Measurements from ENCODE around the gene CDH4. TPM values are rescaled to one million over a fixed set of nuclear protein-coding genes. Genes with fewer than 3 reads are reported as not detected.
A peak's percentile ranks its signal among the peaks of the same experiment; 100 is the strongest.

Gene CDH4
- total RNA-seq, 1 donor from 2014 or later = 3.2 TPM

DNA sequence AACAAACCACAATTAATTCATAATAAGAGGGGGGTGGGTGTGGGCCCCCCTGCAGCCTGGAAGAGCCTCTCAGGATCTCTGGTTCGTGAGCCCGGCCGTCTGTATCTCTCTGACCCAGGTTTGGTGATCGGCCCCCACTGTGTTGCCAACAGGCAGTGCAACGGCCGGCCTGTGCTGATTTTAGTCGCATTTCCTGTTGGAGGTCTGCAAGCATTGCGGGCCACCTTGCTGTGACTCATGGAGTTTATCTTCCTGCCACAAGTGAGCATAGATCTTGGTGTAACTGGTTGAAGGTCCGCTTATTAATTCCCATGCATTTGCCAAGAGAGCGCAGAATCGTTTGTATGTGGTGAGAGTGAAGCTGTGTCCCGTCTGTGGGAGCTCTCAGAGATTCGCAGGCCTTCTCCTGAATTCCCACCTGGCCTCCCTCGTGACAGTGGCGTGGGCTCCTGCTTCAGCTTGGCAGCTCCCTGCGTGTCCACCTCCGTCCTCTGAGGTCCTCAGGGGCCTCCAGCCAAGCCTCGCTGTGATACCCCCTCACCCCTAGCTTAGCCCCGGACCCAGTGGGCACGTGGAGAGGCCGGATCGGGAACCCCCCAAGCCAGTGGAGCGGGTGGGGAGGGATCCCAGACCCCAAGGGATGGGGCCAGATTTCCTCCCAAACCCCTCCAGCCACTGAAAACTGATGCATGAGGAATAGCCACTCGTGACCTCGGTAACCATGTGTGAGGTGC lies 269.8 kb downstream of the CDH4 start:
- peak overlapping the region; percentile 21 for H3K9ac ChIP-seq (ENCODE audit: low read length)
- H2AFZ ChIP-seq (ENCODE audit: low read depth, low read length) = no peak overlapping the region
- H3K9me3 Mint-ChIP-seq (ENCODE audit: unreplicated experiment) = no peaks in the 10 kb centered on the region
- peak overlapping the region; percentile 2 for H3K4me3 ChIP-seq (ENCODE audit: insufficient read depth, low read depth, low read length)
- TF ChIP-seq, protein P1, sequence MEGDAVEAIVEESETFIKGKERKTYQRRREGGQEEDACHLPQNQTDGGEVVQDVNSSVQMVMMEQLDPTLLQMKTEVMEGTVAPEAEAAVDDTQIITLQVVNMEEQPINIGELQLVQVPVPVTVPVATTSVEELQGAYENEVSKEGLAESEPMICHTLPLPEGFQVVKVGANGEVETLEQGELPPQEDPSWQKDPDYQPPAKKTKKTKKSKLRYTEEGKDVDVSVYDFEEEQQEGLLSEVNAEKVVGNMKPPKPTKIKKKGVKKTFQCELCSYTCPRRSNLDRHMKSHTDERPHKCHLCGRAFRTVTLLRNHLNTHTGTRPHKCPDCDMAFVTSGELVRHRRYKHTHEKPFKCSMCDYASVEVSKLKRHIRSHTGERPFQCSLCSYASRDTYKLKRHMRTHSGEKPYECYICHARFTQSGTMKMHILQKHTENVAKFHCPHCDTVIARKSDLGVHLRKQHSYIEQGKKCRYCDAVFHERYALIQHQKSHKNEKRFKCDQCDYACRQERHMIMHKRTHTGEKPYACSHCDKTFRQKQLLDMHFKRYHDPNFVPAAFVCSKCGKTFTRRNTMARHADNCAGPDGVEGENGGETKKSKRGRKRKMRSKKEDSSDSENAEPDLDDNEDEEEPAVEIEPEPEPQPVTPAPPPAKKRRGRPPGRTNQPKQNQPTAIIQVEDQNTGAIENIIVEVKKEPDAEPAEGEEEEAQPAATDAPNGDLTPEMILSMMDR (IDR thresholded peaks at IDR 0.05; ENCODE audit: insufficient read depth, low read depth, low read length) = no peak
- TF ChIP-seq EZH2 (IDR thresholded peaks at IDR 0.05; ENCODE audit: insufficient read depth, low read length) = no peak
- no peak overlapping the region for H3K4me3 Mint-ChIP-seq (ENCODE audit: unreplicated experiment)
- H3K36me3 ChIP-seq (ENCODE audit: insufficient read depth, low read length) = no peaks in the 10 kb centered on the region
- no peaks in the 10 kb centered on the region for H3K27me3 ChIP-seq (ENCODE audit: insufficient read depth, low read length)
- H4K20me1 ChIP-seq (ENCODE audit: insufficient read depth, low read length) = peaks cover 12% of the 10 kb centered on the region
- no peaks in the 10 kb centered on the region for H3K36me3 Mint-ChIP-seq (ENCODE audit: low read depth, unreplicated experiment)
- peak overlapping the region; percentile 43 for H3K27ac ChIP-seq (ENCODE audit: low read depth, low read length)
- peaks cover 15% of the 10 kb centered on the region for H3K4me1 Mint-ChIP-seq (ENCODE audit: low read depth, unreplicated experiment)
- H3K4me1 ChIP-seq (ENCODE audit: insufficient read depth, low read length) = peaks cover 26% of the 10 kb centered on the region
- FAIRE-seq (no peak), DNase-seq (ENCODE audit: low read depth) (peak; percentile 73)
- peaks cover 17% of the 10 kb centered on the region for H3K27me3 Mint-ChIP-seq (ENCODE audit: low read depth, unreplicated experiment)
- no peak overlapping the region for H3K27ac Mint-ChIP-seq (ENCODE audit: unreplicated experiment)
- H3K79me2 ChIP-seq (ENCODE audit: insufficient read depth, low read length) = no peaks in the 10 kb centered on the region
- no peaks in the 10 kb centered on the region for H3K9me3 ChIP-seq (ENCODE audit: insufficient read depth, low read depth, low read length)
- peak overlapping the region; percentile 70 for H3K4me2 ChIP-seq (ENCODE audit: low read length)

DNA sequence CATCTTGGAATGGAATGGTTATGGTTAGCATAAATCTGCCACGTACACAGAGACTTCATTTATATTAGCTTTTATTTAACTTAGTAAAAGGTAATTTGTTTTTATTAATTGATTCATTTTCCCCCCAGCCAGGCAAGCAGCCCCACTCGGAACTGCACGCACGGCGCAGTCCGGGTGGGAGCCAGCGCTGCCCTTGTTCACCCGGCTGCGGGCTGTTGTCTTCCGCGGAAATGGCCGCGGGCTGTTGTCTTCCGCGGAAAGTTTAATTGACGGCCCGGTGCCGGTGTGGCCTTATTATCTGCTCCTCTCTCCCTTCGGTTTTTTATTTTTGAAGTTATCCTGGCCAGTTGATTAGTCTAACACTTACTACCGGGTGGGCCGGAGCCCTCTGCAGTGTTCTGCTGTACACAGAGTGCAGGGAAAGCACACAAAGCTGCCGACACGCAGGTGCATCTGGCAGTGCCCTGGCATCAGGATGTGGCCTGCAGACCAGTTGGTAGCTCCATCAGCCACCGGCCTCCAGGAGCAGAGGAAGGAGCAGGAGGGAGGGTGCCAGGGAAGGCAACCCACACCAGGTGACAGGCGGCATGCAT lies 270.5 kb downstream of the CDH4 start:
- Mint-ChIP-seq H3K4me3 (ENCODE audit: unreplicated experiment) (no peak overlapping the region), H3K4me1 (ENCODE audit: low read depth, unreplicated experiment) (peaks cover 13% of the 10 kb centered on the region), H3K36me3 (ENCODE audit: low read depth, unreplicated experiment) (no peaks in the 10 kb centered on the region), H3K27ac (ENCODE audit: unreplicated experiment) (no peak overlapping the region), H3K27me3 (ENCODE audit: low read depth, unreplicated experiment) (peaks cover 17% of the 10 kb centered on the region), H3K9me3 (ENCODE audit: unreplicated experiment) (no peaks in the 10 kb centered on the region)
- Histone ChIP-seq H3K4me2 (ENCODE audit: low read length) (no peak overlapping the region), H3K27me3 (ENCODE audit: insufficient read depth, low read length) (no peaks in the 10 kb centered on the region), H3K9me3 (ENCODE audit: insufficient read depth, low read depth, low read length) (no peaks in the 10 kb centered on the region), H3K4me1 (ENCODE audit: insufficient read depth, low read length) (peaks cover 26% of the 10 kb centered on the region), H3K9ac (ENCODE audit: low read length) (no peak overlapping the region), H3K36me3 (ENCODE audit: insufficient read depth, low read length) (no peaks in the 10 kb centered on the region), H3K79me2 (ENCODE audit: insufficient read depth, low read length) (no peaks in the 10 kb centered on the region), H3K4me3 (ENCODE audit: insufficient read depth, low read depth, low read length) (no peak overlapping the region), H3K27ac (ENCODE audit: low read depth, low read length) (no peak overlapping the region), H2AFZ (ENCODE audit: low read depth, low read length) (no peak overlapping the region), H4K20me1 (ENCODE audit: insufficient read depth, low read length) (peaks cover 10% of the 10 kb centered on the region)
- DNase-seq (ENCODE audit: low read depth) (no peak), FAIRE-seq (no peak)
- TF ChIP-seq, protein P1 (IDR thresholded peaks at IDR 0.05; ENCODE audit: insufficient read depth, low read depth, low read length) = no peak
- TF ChIP-seq EZH2 (IDR thresholded peaks at IDR 0.05; ENCODE audit: insufficient read depth, low read length) = no peak

DNA sequence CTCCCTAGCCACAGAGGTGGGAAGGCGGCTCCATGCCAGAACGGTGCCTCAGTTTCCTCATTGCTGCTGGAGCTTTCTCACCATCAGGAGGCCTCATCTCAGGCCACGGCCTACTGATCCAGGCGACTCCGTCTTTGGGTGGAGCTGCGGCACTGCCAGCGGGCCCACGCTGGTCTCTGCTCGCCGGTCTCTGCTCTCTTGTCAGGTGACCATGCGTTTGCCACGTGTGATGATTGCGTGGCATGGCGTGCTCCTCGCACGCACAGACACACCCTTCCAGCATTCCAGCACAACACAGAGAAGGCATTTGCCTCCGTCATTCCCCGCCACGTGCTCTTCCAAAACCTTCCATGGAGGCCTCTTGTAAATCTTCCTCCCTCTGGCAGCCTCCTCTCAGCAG lies 271.1 kb downstream of the CDH4 start:
- Histone ChIP-seq H2AFZ (ENCODE audit: low read depth, low read length) (no peak overlapping the region), H3K9me3 (ENCODE audit: insufficient read depth, low read depth, low read length) (no peaks in the 10 kb centered on the region), H3K27me3 (ENCODE audit: insufficient read depth, low read length) (no peaks in the 10 kb centered on the region), H3K4me3 (ENCODE audit: insufficient read depth, low read depth, low read length) (no peak overlapping the region), H3K4me2 (ENCODE audit: low read length) (no peak overlapping the region), H3K36me3 (ENCODE audit: insufficient read depth, low read length) (no peaks in the 10 kb centered on the region), H3K79me2 (ENCODE audit: insufficient read depth, low read length) (no peaks in the 10 kb centered on the region), H3K27ac (ENCODE audit: low read depth, low read length) (no peak overlapping the region), H3K4me1 (ENCODE audit: insufficient read depth, low read length) (peaks cover 26% of the 10 kb centered on the region), H3K9ac (ENCODE audit: low read length) (no peak overlapping the region), H4K20me1 (ENCODE audit: insufficient read depth, low read length) (peaks cover 10% of the 10 kb centered on the region)
- peaks cover 13% of the 10 kb centered on the region for H3K4me1 Mint-ChIP-seq (ENCODE audit: low read depth, unreplicated experiment)
- TF ChIP-seq, protein P1 (IDR thresholded peaks at IDR 0.05; ENCODE audit: insufficient read depth, low read depth, low read length) = no peak
- TF ChIP-seq EZH2 (IDR thresholded peaks at IDR 0.05; ENCODE audit: insufficient read depth, low read length) = no peak
- H3K27me3 Mint-ChIP-seq (ENCODE audit: low read depth, unreplicated experiment) = peaks cover 17% of the 10 kb centered on the region
- DNase-seq (ENCODE audit: low read depth) = no peak
- H3K9me3 Mint-ChIP-seq (ENCODE audit: unreplicated experiment) = no peaks in the 10 kb centered on the region
- no peak overlapping the region for H3K4me3 Mint-ChIP-seq (ENCODE audit: unreplicated experiment)
- no peak for FAIRE-seq
- no peak overlapping the region for H3K27ac Mint-ChIP-seq (ENCODE audit: unreplicated experiment)
- H3K36me3 Mint-ChIP-seq (ENCODE audit: low read depth, unreplicated experiment) = no peaks in the 10 kb centered on the region

Data from astrocyte (in vitro differentiated cells and primary cell).